ENCODE data around the gene S100A10. TPM values are rescaled to one million over a fixed set of nuclear protein-coding genes. Genes with fewer than 3 reads are reported as not detected.

S100A10 gene
- polyA plus RNA-seq, 1 donor from 2014 or later: 24.5 TPM

- Histone ChIP-seq H3K9me2 (ENCODE audit: insufficient read depth, low read length) (no peaks in the 10 kb centered on the region), H3F3A (ENCODE audit: insufficient read depth, low read length, poor library complexity, severe bottlenecking) (no peaks in the 10 kb centered on the region), H3K36me3 (ENCODE audit: insufficient read depth, low read length) (no peaks in the 10 kb centered on the region), H2AFZ (ENCODE audit: low read depth, low read length) (no peak overlapping the region), H3K79me2 (replicated peaks; ENCODE audit: insufficient read depth, low read length) (no peaks in the 10 kb centered on the region), H4K20me1 (ENCODE audit: insufficient read depth) (no peaks in the 10 kb centered on the region), H3K27me3 (ENCODE audit: insufficient read depth, low read depth, low read length) (peaks cover 40% of the 10 kb centered on the region), H3K4me3 (ENCODE audit: low read length) (no peak overlapping the region), H3K9me3 (ENCODE audit: low read length) (no peaks in the 10 kb centered on the region), H3K27ac (ENCODE audit: low read length) (no peak overlapping the region), H3K9ac (ENCODE audit: low read length) (no peak overlapping the region), H3K4me2 (ENCODE audit: low read length) (no peak overlapping the region)
- TF ChIP-seq SMC3 (conservative IDR thresholded peaks at IDR 0.05; ENCODE audit: poor library complexity) (no peak), CTCF (IDR thresholded peaks at IDR 0.05; ENCODE audit: poor library complexity, severe bottlenecking) (no peak), POLR2AphosphoS5 (IDR thresholded peaks at IDR 0.05) (no peak), MXI1 (conservative IDR thresholded peaks at IDR 0.05; ENCODE audit: poor library complexity, severe bottlenecking) (no peak), RAD21 (conservative IDR thresholded peaks at IDR 0.05) (no peak)
Observed at GRCh38 chr1:152035539-152036266, 42.0 kb upstream of the S100A10 start.

GRCh38 chr1:152034654-152035538 is 41.2 kb upstream of the S100A10 start:
- TF ChIP-seq POLR2AphosphoS5 (IDR thresholded peaks at IDR 0.05) (no peak), REST (IDR thresholded peaks at IDR 0.05; ENCODE audit: borderline replicate concordance) (no peak), TAF1 (IDR thresholded peaks at IDR 0.05; ENCODE audit: low read depth) (no peak), EP300 (conservative IDR thresholded peaks at IDR 0.05; ENCODE audit: poor library complexity, severe bottlenecking) (no peak), CTCF (IDR thresholded peaks at IDR 0.05; ENCODE audit: poor library complexity, severe bottlenecking) (no peak), EZH2 (IDR thresholded peaks at IDR 0.05; ENCODE audit: borderline replicate concordance, insufficient read depth, low read length, poor library complexity, severe bottlenecking) (no peak), SMC3 (conservative IDR thresholded peaks at IDR 0.05; ENCODE audit: poor library complexity) (no peak), RAD21 (conservative IDR thresholded peaks at IDR 0.05) (no peak), MXI1 (conservative IDR thresholded peaks at IDR 0.05; ENCODE audit: poor library complexity, severe bottlenecking) (no peak)
- H3K79me2 ChIP-seq (replicated peaks; ENCODE audit: insufficient read depth, low read length): no peaks in the 10 kb centered on the region
- peaks cover 36% of the 10 kb centered on the region for H3K27me3 ChIP-seq (ENCODE audit: insufficient read depth, low read depth, low read length)
- no peaks in the 10 kb centered on the region for H4K20me1 ChIP-seq (ENCODE audit: insufficient read depth)
- H3K4me2 ChIP-seq (ENCODE audit: low read length): no peak overlapping the region
- no peaks in the 10 kb centered on the region for H3F3A ChIP-seq (ENCODE audit: insufficient read depth, low read length, poor library complexity, severe bottlenecking)
- H3K36me3 ChIP-seq (ENCODE audit: insufficient read depth, low read length): no peaks in the 10 kb centered on the region
- H3K4me3 ChIP-seq (ENCODE audit: low read length): no peak overlapping the region
- H3K27ac ChIP-seq (ENCODE audit: low read length): no peak overlapping the region
- no peaks in the 10 kb centered on the region for H3K9me2 ChIP-seq (ENCODE audit: insufficient read depth, low read length)
- no peaks in the 10 kb centered on the region for H3K9me3 ChIP-seq (ENCODE audit: low read length)
- no peak overlapping the region for H3K9ac ChIP-seq (ENCODE audit: low read length)
- H2AFZ ChIP-seq (ENCODE audit: low read depth, low read length): no peak overlapping the region
